HG02840 (cell line): Measurements from ENCODE around the gene ADTRP.
"Not testable (repeated sequence)": the region's sequence is repeated elsewhere in the genome, so short reads cannot be mapped to it uniquely, and the experiment has no call there.

Experiments used
- ATAC-seq: cut with Tn5 transposase; IDR thresholded peaks from one replicate; pipeline ENCODE4 v1.9.1; 2021; ENCODE audit warnings: mild to moderate bottlenecking, moderate library complexity, moderate number of reproducible peaks; ENCODE audit not compliant: unreplicated experiment, low FRiP score

Gene ADTRP

DNA sequence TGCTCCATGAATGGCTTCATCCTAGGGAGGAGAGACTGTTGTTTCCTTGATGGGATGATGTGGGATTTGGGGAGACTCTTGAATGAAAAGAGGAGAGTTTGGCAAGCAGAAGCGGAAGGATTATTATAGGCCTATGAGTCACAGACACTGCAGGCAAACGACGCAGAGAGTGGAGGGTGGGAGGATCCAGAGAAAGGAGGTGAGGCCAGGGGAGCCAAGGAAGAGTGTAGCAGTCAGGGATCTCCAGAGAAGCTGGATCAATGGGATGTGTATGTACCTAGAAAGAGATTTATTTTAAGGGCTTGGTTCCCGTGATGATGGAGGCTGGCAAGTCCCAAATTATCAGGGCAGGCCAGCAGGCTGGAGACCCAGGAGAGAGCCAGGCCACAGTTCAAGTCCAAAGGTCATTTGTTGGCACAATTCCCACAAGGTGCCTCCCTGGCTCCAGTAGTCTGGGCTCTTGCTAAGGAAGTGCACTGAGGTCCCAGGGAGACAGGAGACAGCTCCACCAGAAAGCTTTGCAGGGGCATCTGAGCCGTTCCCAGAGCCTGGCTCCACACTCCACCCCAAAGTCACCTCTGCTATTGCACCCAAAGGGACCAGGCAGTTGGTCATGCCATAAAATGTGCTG is 76.0 kb downstream of the ADTRP start:
- no peak for ATAC-seq

DNA sequence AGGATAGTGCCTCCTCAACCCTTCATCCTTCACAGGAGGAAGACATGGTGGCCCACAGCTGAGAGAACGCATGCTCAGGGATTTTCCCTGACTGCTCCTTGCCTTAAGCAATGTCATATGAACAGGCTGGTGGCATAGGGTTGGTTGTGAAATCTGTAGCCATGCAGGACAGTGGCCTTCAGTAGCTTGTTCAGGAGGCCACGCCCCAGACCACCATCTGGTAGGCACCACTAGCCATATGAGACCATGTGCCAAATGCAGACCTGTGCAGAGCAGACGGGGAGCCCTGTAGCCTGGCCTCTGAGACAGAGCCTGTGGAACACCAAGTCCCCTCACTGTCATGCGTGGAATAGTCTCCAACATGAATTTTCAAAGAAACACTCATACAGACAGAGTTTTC is 76.5 kb downstream of the ADTRP start:
- ATAC-seq, result no peak

GRCh38 chr6:11701573-11701972 is 77.0 kb downstream of the ADTRP start:
- ATAC-seq, result no peak

- ATAC-seq, result no peak
Observed at GRCh38 chr6:11700118-11700718, 78.4 kb downstream of the ADTRP start.

GRCh38 chr6:11699576-11699975 is 79.0 kb downstream of the ADTRP start:
- ATAC-seq, result no peak

DNA sequence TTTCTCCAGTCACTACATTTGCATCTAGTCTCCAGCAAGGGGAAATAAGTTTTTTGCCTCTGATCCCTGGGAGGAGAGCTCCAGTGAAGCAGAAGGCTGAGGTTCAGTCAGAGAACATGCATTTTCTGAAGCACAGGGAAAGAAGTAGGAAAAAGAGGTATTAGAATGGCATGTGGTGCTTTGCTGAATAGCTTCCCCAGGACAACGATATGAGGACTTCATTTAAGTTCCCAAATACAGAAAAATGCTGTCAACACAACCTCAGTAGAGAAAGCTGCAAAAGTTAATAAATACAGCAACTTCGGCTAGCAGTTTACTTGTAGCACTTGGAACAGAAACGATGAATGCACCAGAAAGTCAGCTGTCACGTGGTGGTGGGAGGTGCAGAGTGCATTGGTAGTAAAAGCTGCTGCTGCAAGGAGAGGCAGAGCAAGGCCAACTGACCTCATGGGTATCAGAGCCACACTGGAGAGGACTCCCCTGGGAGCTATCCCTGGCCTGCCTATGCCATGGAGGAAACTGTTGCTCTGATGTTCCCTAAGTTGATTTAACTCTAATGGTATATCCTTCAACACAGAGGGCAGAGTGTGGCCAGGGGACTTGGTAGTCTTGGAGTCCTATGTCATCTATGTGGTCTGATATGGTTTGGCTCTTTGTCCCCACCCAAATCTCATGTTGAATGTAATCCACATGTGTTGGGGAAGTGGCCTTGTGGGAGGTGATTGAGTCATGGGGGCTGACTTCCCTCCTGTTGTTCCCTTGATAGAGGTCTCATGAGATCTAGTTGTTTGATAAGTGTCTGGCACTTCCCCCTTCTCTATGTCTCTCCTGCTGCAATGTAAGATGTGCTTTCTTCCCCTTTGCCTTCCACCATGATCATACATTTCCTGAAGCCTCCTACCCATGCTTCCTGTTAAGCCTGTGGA is 85.9 kb downstream of the ADTRP start:
- ATAC-seq, result no peak

DNA sequence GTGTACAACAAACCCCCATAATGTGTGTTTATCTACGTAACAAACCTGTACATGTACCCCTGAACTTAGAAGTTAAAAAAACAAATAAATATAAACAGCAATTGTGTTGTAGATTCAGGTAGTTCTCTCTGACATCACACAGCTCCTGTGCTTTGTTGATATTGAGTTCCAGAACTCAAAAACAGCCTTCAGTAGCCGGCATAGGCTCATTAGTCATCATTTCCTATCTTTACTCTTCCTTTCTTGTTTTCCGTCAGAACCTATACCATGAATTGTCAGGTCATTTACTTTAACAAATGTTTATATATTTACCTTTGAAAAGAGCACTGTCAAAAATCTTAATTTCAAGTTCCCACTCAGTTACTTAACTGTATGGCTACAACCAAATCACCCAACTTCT is 88.8 kb downstream of the ADTRP start:
- no peak for ATAC-seq

GRCh38 chr6:11689400-11689799 is 89.2 kb downstream of the ADTRP start:
- ATAC-seq, result not testable (repeated sequence)

DNA sequence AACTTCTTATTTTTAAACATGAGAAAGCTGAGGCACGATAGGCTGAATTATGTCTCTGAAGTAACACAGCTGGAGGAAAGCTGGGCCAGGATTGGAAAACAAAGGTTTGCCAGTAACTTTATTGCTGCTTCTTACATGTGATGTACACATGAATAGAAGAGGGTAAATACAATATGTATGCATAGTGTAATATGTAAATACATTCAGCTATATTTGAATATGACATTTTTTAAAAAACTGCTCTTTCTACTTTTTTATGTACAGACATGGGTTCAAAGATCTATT is 90.2 kb downstream of the ADTRP start:
- ATAC-seq, result no peak

DNA sequence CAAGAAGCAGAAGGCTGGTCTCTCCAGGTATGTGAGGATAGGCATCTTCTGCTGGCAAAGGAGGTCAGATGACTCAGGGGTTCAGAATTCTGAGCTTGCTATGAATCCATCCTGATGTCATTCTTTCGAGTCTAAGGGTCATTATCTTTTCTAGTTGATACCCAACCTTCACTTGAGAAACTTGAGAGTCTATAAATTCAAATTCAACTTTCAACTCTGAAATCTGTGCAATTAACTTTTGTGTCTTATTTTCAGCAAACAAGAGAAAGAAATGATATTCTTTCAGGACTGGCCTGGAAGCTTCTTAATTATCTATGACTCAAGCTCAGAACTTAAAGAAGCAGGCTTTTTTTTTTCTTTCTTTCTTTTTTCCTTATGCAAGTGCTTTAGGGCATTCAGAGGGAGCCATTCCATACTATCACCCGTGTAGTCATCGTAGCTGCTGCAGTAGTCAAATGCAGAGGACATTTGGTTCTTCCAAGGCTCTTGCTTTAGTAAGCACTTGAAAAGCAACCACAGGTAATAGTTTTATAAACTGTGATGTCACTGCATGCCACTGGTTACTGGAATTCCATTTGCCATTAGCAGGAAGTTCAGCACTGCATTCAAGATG is 93.0 kb downstream of the ADTRP start:
- ATAC-seq, result no peak

DNA sequence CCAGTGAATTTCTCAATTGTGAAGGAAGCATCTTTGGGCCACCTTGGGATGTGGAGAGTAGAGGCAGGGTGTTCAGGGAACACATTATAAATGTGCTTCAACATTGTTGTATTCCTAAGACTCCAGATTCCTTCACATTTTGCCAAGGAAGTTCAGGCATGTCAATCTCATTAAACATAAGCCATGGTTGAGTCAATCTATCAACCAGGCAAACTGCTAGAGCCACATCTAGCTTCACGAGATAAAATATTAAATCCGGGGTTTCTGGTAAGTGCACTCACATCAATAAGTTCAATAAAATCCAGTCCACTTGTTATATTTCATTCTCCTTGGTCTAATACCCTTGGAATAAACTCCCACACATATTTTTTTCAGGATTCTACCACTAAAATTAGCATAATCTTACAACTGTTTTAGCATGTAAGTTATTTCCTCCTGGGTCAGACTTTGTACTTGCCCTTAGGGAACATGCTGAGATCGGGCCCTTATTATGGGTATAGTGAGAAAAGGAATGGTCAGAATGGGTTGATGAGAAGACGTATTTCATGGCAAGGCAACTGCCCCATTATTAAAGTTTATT is 93.6 kb downstream of the ADTRP start:
- no peak for ATAC-seq

DNA sequence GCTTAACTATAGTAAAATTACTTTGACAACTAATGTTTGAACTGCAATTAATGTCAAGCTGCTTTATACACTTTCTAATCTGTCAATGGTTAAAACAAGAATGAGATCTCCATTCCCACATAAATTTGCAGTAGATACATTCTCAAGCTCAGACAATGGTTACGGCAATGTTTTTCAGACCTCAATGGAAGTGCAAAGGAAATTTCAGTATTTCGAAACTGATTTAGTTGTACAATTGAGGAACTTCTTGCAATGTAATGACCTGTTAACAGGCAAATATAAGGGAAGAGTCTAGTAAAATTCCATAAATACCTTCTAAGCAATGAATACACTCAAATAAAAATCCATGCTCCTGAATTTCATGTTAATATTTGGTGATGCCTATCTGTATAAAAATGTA is 94.7 kb downstream of the ADTRP start:
- ATAC-seq, result no peak

GRCh38 chr6:11682561-11682975 is 96.0 kb downstream of the ADTRP start:
- ATAC-seq, result no peak

DNA sequence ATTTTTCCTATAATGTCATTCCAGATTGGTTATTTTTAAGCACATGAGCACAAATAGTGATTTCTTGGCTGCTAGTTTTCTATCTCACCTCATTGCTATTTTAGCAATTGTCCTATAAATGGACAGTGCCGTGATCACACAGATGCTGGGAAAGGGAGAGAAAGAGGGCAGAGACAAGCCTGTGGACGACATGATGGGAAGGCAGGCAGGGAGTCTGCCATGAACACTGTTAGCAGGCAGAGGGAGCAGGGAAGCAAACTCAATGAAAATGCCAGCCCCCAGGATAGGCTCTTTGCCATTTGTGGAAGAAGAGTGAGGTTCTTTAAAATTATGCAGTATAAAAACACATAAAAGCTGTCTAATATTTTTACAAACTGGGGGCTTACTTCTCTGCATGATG is 96.8 kb downstream of the ADTRP start:
- no peak for ATAC-seq

DNA sequence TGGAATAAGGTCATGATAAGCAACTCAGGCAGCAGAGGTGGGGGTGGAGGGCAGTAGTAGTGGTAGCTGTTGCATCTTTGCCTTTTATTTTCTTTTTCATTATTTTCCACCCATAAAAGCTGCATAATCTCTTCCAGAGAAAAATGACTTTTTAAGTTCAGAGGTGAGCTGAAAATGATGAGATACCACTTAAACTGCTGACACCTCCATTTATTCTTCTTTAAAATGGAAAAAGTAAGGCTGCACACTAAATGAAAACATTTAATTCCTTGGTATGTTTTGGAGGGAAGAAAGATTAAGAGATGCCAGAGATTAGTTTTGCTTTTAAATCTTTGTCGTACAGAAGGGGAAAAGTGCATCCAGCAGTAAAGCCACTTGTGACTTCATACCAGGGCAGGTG is 97.2 kb downstream of the ADTRP start:
- no peak for ATAC-seq

GRCh38 chr6:11680479-11680878 is 98.1 kb downstream of the ADTRP start:
- not testable (repeated sequence) for ATAC-seq

GRCh38 chr6:11679099-11679498 is 99.5 kb downstream of the ADTRP start:
- ATAC-seq, result no peak

- no peak for ATAC-seq
Observed at GRCh38 chr6:11675601-11676000, 103.0 kb downstream of the ADTRP start.

DNA sequence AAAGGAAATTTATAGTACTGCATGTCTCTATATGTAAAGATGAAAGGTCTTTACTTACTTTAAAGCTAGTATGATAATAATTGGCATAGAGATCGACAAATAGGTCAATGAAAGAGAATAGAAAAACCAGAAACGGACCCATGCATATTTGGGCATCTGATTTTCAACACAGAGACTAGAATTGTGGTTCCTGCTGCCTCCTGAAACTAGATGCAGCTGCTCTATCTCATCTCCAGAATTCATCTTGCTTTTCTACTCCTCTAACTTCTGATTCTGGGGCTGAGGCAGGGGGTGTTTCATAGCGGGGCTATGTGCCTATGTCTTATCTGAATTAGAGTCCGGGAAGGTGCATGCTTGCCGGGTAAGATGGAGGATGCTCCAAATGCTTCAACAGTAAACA is 105.9 kb downstream of the ADTRP start:
- ATAC-seq, result no peak

GRCh38 chr6:11672256-11672655 is 106.3 kb downstream of the ADTRP start:
- no peak for ATAC-seq

DNA sequence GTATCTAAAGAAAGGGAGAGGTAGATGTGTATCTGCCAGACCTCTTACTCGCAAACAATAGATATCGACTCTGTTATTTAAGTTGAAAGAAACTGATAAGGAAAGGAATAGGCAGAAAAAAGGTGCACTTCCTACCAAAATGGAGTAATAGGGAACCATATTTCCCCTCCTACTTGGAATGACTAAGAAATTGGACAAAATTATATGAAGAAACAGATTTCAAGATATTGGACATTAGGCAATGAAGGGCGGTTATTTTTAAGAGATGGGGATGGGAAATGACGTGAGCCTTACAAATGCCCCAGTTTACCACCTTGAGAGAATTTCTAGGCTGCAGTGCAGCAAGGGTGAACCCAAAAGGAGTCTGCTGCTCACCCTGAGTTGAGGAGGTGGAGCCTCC is 108.9 kb downstream of the ADTRP start:
- ATAC-seq, result no peak
